Activated naive CD8-positive, alpha-beta T cell treated with anti-CD3 and anti-CD28 coated beads, Interleukin-2, amount 50 U/mL, for 16 hours (primary cell): Measurements from ENCODE around the gene IFNAR2.

ENCODE experiments used
- DNase-seq: peaks from one replicate; pipeline ENCODE4 v3.0.0-alpha.2; 2020; ENCODE audit warnings: low read depth, low spot score

Gene IFNAR2

GRCh38 chr21:33229784-33230544 is at the start of gene IFNAR2:
TSS of gene IFNAR2 (plus strand) at chr21:33229938. CDS start at chr21:33241923, 11,985 bp downstream.
- peak; percentile 47 for DNase-seq

- no peak for DNase-seq
These were observed 43.9 kb upstream of the IFNAR2 start for GRCh38 chr21:33185852-33186251.

DNA sequence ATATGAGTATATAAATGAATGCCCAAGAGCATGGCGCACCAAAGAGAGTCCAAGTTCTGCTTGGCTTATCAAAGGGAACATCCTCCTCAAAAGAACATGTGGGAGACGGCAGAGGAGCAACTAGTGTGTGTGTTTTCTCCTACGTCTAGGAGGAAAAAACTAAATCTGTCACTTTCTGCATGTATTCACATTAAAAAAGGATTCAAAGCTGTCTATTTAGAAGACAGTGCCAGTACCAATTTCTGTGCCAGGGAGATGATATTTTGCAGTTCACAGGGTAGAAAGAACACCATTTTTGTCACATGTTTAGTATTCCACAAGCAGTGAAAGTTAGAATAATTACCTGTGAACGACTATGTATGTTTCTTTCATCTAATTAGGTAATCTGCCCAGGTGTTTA is 42.5 kb upstream of the IFNAR2 start:
- DNase-seq: no peak

GRCh38 chr21:33189237-33189636 is 40.5 kb upstream of the IFNAR2 start:
- DNase-seq: no peak

- no peak for DNase-seq
These were observed 39.9 kb upstream of the IFNAR2 start for GRCh38 chr21:33189824-33190223.

DNA sequence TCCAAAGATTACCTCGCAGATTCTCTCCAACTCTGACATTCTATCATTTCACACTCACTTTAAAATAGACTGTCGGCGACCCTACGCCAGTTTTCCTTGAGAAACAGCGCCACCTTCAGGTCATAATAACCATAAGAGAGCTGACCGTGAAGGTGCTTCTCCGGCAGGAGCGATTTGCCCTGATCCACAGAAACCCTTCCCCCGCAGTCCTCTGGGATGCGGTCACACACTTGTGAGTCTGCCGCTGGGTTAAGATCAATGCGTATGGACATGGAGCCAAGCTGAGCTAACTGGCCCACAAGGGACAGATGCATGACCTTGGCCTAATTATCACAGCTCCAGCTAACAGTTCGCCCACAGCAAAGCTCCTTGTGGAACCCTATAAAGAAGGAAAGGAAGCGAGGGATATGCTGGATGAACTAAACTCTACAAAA is 32.8 kb upstream of the IFNAR2 start:
- DNase-seq: no peak

GRCh38 chr21:33197496-33197895 is 32.2 kb upstream of the IFNAR2 start:
- no peak for DNase-seq

- DNase-seq: no peak
These were observed 31.2 kb upstream of the IFNAR2 start for GRCh38 chr21:33198346-33199099.

DNA sequence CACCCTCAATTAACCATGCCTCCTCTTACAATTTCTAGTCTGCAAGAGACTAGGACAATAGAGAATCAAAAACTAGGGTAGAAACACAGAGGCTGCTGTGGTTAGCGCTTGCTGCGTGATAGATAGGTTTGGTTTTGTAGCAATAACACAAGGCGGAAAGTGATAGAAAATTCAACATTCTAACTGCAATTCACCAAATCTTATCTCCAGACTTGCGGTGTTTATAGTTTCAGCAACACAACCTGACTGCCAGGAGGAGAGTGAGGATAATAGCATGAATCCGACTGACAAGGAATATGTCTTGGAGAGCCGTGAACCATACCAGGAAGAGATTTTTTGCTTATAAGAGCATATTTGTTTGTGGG is 30.7 kb upstream of the IFNAR2 start:
- DNase-seq: no peak

GRCh38 chr21:33199516-33200217 is 30.1 kb upstream of the IFNAR2 start:
- DNase-seq: peak; percentile 63

DNA sequence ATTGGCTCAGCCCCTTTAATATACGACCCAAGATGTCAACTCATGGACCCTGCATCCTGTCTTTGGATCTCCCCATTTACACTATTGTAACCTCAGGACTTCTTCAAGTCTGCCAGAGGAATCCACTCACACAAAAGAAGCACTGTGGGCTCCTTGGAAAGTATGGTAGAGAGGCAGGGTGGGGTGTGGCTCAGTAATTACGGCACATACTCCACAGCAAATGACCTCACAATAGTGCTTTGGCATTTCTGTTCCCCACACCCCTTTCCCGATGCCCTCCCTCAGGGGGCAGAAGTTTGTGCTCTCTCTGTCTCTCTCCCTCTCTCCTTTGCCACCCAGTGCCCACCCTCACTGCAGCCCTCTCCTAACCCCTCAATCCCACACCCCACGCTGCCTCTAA is 27.8 kb upstream of the IFNAR2 start:
- no peak for DNase-seq

DNA sequence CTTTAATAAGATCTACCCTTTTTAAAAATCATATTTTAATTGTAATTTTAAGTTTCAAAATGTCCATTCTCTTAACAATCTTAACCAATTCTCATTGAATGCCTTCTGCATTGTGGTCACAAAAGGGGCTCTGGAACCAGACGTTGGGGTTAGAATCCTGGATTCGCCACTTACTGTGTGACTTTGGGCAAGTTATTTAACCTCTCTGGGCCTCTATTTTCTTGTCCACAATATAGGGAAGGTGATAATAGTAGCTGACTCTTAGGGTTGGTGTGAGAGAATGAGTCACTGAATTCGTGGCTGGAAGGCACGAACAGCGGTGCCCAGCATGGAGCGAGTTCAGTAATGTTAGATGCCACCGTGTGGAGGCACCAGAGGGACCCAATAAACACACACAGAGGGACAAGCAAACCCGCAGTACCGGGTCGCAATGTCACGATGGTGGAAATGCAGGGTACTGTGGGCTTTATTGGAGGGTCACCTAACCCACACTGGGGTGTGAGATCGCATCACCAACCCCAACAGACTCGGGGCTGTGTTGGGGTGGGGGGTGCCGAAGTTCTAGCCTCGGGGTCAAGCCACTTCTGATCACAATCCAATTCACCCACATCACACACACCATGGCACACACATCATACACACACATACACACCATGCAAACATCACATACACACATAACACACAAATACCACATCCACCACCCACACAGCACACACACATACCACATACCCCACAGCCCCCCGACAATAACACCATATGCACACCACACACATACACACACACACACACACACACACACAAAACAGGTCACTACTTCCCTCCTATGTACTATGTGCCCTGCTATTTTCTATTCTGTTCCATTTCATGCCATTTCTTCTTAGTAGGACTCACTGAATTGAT is 27.0 kb upstream of the IFNAR2 start:
- no peak for DNase-seq

DNA sequence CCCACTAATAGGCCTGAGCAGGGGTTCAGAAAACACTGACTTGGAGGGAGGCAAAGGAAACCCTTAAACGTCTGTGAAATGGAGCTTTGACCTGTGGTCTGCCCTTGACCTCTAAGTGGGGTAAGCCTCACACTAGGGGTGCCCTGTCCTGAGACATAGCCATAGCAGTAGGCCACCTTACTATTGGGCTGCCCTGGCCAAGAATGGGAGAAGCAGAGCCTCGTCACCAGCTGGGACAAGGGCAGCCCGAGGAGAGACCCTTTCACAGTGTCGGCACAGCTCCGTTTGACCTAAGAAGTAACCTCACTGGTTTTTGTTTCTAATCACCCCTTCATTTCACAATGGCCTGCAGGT is 26.4 kb upstream of the IFNAR2 start:
- no peak for DNase-seq

DNA sequence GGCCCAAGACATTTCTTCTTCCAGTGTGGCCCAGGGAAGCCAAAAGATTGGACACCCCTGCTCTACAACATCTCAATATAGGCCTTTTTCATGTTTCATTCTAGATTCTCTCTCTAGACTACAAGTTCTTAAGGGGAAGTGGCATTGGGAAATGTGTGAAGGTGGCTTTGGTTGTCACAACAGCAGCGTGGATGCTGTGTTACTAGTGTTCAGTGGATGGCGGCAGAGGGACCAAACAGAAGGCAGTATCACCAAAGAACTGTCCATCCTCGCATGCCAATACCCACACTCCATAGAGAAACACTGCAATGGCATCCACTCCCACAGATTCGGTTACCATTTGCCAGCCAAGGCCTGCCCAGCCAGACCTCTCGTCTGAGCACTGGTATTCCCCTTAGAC is 24.3 kb upstream of the IFNAR2 start:
- DNase-seq: no peak

DNA sequence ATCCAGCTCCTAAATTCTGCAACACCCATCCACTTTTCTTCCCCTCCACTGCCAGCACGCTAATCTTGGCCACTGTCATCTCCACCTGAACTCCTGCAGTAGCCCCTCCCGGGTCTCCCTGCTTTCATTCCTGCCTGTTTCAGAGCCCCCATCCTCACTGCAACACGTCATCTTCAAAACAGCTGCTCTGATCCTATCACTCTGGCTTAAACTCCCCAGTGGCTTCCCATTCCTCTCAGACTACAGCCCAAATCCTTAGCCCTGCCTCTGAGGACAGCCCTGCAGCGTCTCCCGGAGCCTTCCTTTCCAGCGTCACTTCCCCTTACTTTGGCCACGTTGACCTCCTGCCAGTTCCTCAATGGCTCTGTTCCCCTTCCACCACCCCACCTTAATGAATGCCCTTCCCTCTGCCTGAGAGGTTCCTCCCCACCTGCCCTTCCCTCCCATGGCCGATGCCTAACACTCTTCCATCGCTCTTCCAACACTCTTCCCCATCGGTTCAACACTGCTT is 22.9 kb upstream of the IFNAR2 start:
- no peak for DNase-seq

GRCh38 chr21:33207449-33208149 is 22.1 kb upstream of the IFNAR2 start:
- no peak for DNase-seq

DNA sequence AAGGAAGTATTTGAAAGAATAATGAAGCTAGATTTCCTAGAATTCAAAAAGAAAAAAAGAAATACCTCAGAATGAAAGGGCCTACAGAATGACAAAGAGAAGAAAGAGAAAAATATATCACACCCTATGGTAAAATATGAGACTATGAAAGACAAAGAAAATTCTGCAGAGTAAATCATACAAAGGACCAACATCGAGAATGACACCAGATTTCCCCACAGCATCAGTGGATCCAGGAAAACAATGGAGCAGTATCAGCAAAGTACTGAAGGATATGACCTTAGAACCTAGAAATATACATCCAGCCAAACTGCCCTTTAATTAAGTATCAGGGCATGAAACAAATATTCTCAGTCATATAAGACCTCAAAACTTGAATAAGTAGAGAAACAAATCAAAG is 21.2 kb upstream of the IFNAR2 start:
- DNase-seq: no peak

DNA sequence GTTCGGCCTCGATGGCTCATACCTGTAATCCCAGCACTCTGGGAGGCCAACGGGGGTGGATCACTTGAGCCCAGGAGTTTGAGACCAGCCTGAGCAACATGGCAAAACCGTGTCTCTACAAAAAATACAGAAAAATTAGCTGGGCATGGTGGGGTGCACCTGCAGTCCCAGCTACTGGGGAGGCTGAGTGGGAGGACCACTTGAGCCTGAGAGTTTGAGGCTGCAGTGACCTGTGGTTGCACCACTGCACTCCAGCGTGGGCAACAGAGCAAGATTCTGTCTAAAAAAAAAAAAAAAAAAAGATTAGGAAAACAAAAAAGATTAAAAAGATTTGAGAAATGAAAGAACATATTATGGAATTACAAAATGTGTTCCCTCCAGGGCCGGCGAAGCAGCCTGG is 18.4 kb upstream of the IFNAR2 start:
- DNase-seq: no peak

- no peak for DNase-seq
These were observed 18.0 kb upstream of the IFNAR2 start for GRCh38 chr21:33211732-33212131.

GRCh38 chr21:33212159-33212851 is 17.4 kb upstream of the IFNAR2 start:
- DNase-seq: no peak
